Neural cell (in vitro differentiated cells): ENCODE measurements around the gene RERE. TPM values are rescaled to one million over a fixed set of nuclear protein-coding genes. Genes with fewer than 3 reads are reported as not detected.

Experiments
- H2AFZ ChIP-seq: fragments of 200-600, 300-800 bp; sonication (generic), shearing (Covaris generic); 2 replicates; pipeline ENCODE4 v1.6.0; 2014; ENCODE audit warnings: low read depth, mild to moderate bottlenecking, antibody characterized with exemption, low read length, moderate library complexity
- H3F3A ChIP-seq: fragments of 200-600 bp; shearing (Covaris generic); 2 replicates; pipeline ENCODE4 v1.6.1; 2016; ENCODE audit warnings: mild to moderate bottlenecking, moderate library complexity, mixed read lengths, antibody characterized with exemption, low read length; ENCODE audit not compliant: insufficient read depth, poor library complexity, severe bottlenecking
- H3K27ac ChIP-seq: fragments of 200-600, 300-800 bp; sonication (generic), shearing (Covaris generic); 2 replicates; pipeline ENCODE4 v1.5.1; 2014; ENCODE audit warnings: mild to moderate bottlenecking, low read length, moderate library complexity
- H3K27me3 ChIP-seq: fragments of 300-800, 200-600 bp; sonication (generic), shearing (Covaris generic); 2 replicates; pipeline ENCODE4 v1.6.0; 2014; ENCODE audit warnings: mild to moderate bottlenecking, low read depth, low read length, moderate library complexity; ENCODE audit not compliant: insufficient read depth
- H3K36me3 ChIP-seq: fragments of 300-800, 200-600 bp; sonication (generic), shearing (Covaris generic); 2 replicates; pipeline ENCODE4 v1.5.1; 2014; ENCODE audit warnings: mild to moderate bottlenecking, antibody characterized with exemption, low read length, moderate library complexity; ENCODE audit not compliant: insufficient read depth
- H3K4me2 ChIP-seq: fragments of 300-800, 200-600 bp; sonication (generic), shearing (Covaris generic); 2 replicates; pipeline ENCODE4 v1.6.0; 2014; ENCODE audit warnings: mild to moderate bottlenecking, low read length
- H3K4me3 ChIP-seq: fragments of 300-800, 200-600 bp; sonication (generic), shearing (Covaris generic); 2 replicates; pipeline ENCODE4 v1.5.1; 2014; ENCODE audit warnings: mild to moderate bottlenecking, low read length, moderate library complexity
- H3K79me2 ChIP-seq: fragments of 200-600 bp; shearing (Covaris generic); replicated peaks from 2 replicates; pipeline ENCODE4 v1.6.0; 2014; ENCODE audit warnings: mild to moderate bottlenecking, low read length, moderate library complexity; ENCODE audit not compliant: insufficient read depth
- H3K9ac ChIP-seq: fragments of 300-800, 200-600 bp; sonication (generic), shearing (Covaris generic); 2 replicates; pipeline ENCODE4 v1.6.1; 2016; ENCODE audit warnings: mild to moderate bottlenecking, low read length, mixed read lengths
- H3K9me2 ChIP-seq: fragments of 200-600 bp; shearing (Covaris generic); 2 replicates; pipeline ENCODE4 v1.6.1; 2016; ENCODE audit warnings: mild to moderate bottlenecking, low read length, mixed read lengths; ENCODE audit not compliant: insufficient read depth
- H3K9me3 ChIP-seq: fragments of 200-600, 300-800 bp; sonication (generic), shearing (Covaris generic); 2 replicates; pipeline ENCODE4 v1.6.1; 2016; ENCODE audit warnings: mild to moderate bottlenecking, mixed run types, low read length, moderate library complexity, mixed read lengths
- H4K20me1 ChIP-seq: fragments of 200-600 bp; shearing (Covaris generic); 2 replicates; pipeline ENCODE4 v1.6.1; 2016; ENCODE audit warnings: mild to moderate bottlenecking, mixed run types; ENCODE audit not compliant: insufficient read depth
- EP300 ChIP-seq: fragments of 450-650 bp; conservative IDR thresholded peaks from 2 replicates; pipeline ENCODE4 v1.6.1; 2014; ENCODE audit warnings: antibody characterized with exemption, mild to moderate bottlenecking, moderate library complexity; ENCODE audit not compliant: poor library complexity, severe bottlenecking
- EZH2 ChIP-seq: fragments of 200-600, 300-800 bp; shearing (Covaris generic), sonication (generic); IDR thresholded peaks from 2 replicates; pipeline ENCODE4 v1.6.1; 2014; ENCODE audit warnings: antibody characterized with exemption, low read length, borderline replicate concordance, mild to moderate bottlenecking; ENCODE audit not compliant: insufficient read depth, poor library complexity, severe bottlenecking
- MXI1 ChIP-seq: fragments of 450-650 bp; conservative IDR thresholded peaks from 2 replicates; pipeline ENCODE4 v1.6.1; 2014; ENCODE audit warnings: antibody characterized with exemption, mild to moderate bottlenecking; ENCODE audit not compliant: poor library complexity, severe bottlenecking
- POLR2AphosphoS5 ChIP-seq: IDR thresholded peaks from 2 replicates; pipeline ENCODE4 v1.6.1; 2012
- RAD21 ChIP-seq: fragments of 450-650 bp; conservative IDR thresholded peaks from 2 replicates; pipeline ENCODE4 v1.6.1; 2014; ENCODE audit warnings: antibody characterized with exemption, mild to moderate bottlenecking, moderate library complexity
- SMC3 ChIP-seq: fragments of 450-650 bp; conservative IDR thresholded peaks from 2 replicates; pipeline ENCODE4 v1.6.1; 2014; ENCODE audit warnings: antibody characterized with exemption, mild to moderate bottlenecking, moderate library complexity; ENCODE audit not compliant: poor library complexity
- TAF1 ChIP-seq: IDR thresholded peaks from 2 replicates; pipeline ENCODE4 v1.6.1; 2012; ENCODE audit warnings: low read depth
- polyA plus RNA-seq: library from polyadenylated mRNA; depleted of rRNA; stranded (reverse); fragments of >200 nt; gene quantifications from 2 replicates; pipeline ENCODE4 v1.2.3, GENCODE V29; 2014
- TF ChIP-seq, protein P1 (sequence below): IDR thresholded peaks from 2 replicates; pipeline ENCODE4 v1.6.1; 2012; ENCODE audit warnings: borderline replicate concordance
- TF ChIP-seq, protein P2 (sequence below): fragments of 450-650 bp; IDR thresholded peaks from 2 replicates; pipeline ENCODE4 v1.5.1; 2014; ENCODE audit warnings: antibody characterized with exemption, mild to moderate bottlenecking, moderate library complexity; ENCODE audit not compliant: poor library complexity, severe bottlenecking

The RERE gene
- polyA plus RNA-seq, 1 donor from 2014 or later, result 21.0 TPM

DNA sequence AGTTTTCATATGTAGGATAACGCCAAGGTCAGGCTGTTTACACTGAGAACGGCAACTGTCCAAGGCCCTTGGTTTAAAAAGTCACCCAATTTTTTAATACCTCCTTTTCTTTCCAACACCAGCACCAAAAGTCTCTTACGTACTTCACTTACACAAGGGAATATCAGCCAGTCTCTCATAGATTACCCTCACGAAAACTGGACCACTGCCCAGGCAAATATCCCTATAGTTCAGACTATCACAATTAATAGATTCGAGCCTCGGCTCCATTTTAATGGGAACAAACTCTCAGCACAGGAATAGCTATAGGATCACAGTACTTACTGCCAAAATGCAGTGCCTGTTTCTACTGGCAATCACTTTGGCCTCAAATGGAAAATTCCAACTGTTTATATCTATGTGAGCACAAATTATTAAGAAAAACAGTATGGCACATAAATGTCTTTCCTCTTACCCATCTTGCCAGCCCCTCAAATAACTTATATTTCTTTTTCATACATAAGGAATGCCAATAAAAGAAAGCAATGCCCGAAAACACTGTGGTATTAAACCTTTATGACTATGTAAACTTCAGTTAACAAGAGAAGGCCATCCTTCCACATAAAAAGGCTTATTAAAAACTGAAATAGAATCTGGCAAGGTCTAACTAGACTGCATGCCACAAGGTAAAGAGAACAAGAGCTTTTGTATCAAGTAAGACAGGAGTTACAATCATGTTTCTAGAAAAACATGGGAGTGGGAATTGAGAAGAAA lies 401.7 kb downstream of the RERE start:
- no peaks in the 10 kb centered on the region for H3F3A ChIP-seq
- no peak overlapping the region for H3K27ac ChIP-seq

DNA sequence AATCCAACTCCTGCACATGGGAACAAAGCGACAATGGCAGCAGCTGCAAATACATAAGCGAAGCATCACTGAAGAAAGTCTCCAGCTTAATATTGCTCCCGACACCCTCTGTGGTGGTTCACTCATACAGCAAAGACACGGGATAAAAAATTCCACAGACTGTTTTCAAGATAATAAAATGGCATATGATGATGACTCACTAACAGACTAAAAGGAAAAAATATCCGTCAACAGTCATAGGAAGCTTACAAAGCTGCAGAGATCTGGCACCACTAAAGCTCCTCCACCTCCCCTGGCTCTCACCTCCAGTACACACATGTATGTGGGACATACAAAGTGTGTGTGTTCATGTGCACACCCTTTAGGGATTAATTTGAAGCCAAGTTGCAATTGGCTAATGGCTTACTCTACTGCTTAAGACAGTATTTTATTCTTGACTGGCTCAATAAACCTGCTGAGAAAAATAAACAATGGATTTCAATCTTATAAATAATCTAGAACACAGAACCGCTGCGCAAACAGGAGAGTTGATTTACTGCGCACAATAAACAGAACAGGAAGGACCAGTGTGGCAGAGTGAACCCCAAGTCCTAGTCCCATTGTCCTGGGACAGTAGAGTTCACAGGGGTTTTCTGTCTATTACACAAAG lies 405.1 kb downstream of the RERE start:
- Histone ChIP-seq H4K20me1 (peaks cover 4% of the 10 kb centered on the region), H3K4me2 (no peak overlapping the region), H3K9ac (no peak overlapping the region), H2AFZ (no peak overlapping the region), H3K79me2 (peaks cover 31% of the 10 kb centered on the region), H3K9me3 (no peaks in the 10 kb centered on the region), H3K4me3 (no peak overlapping the region), H3K9me2 (no peaks in the 10 kb centered on the region), H3K36me3 (no peaks in the 10 kb centered on the region), H3F3A (no peaks in the 10 kb centered on the region), H3K27ac (no peak overlapping the region), H3K27me3 (no peaks in the 10 kb centered on the region)
- TF ChIP-seq TAF1 (no peak), SMC3 (no peak), EP300 (no peak), RAD21 (no peak), EZH2 (no peak), MXI1 (no peak)

More for the DNA sequence above, 401.7 kb downstream of the RERE start:
- peaks cover 5% of the 10 kb centered on the region for H3K36me3 ChIP-seq
- peaks cover 47% of the 10 kb centered on the region for H3K79me2 ChIP-seq
- peaks cover 17% of the 10 kb centered on the region for H4K20me1 ChIP-seq
- no peak overlapping the region for H3K4me3 ChIP-seq
- H2AFZ ChIP-seq, result no peak overlapping the region
- H3K9me3 ChIP-seq, result no peaks in the 10 kb centered on the region
- TF ChIP-seq, protein P1, sequence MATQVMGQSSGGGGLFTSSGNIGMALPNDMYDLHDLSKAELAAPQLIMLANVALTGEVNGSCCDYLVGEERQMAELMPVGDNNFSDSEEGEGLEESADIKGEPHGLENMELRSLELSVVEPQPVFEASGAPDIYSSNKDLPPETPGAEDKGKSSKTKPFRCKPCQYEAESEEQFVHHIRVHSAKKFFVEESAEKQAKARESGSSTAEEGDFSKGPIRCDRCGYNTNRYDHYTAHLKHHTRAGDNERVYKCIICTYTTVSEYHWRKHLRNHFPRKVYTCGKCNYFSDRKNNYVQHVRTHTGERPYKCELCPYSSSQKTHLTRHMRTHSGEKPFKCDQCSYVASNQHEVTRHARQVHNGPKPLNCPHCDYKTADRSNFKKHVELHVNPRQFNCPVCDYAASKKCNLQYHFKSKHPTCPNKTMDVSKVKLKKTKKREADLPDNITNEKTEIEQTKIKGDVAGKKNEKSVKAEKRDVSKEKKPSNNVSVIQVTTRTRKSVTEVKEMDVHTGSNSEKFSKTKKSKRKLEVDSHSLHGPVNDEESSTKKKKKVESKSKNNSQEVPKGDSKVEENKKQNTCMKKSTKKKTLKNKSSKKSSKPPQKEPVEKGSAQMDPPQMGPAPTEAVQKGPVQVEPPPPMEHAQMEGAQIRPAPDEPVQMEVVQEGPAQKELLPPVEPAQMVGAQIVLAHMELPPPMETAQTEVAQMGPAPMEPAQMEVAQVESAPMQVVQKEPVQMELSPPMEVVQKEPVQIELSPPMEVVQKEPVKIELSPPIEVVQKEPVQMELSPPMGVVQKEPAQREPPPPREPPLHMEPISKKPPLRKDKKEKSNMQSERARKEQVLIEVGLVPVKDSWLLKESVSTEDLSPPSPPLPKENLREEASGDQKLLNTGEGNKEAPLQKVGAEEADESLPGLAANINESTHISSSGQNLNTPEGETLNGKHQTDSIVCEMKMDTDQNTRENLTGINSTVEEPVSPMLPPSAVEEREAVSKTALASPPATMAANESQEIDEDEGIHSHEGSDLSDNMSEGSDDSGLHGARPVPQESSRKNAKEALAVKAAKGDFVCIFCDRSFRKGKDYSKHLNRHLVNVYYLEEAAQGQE, result no peak
- TF ChIP-seq, protein P2, sequence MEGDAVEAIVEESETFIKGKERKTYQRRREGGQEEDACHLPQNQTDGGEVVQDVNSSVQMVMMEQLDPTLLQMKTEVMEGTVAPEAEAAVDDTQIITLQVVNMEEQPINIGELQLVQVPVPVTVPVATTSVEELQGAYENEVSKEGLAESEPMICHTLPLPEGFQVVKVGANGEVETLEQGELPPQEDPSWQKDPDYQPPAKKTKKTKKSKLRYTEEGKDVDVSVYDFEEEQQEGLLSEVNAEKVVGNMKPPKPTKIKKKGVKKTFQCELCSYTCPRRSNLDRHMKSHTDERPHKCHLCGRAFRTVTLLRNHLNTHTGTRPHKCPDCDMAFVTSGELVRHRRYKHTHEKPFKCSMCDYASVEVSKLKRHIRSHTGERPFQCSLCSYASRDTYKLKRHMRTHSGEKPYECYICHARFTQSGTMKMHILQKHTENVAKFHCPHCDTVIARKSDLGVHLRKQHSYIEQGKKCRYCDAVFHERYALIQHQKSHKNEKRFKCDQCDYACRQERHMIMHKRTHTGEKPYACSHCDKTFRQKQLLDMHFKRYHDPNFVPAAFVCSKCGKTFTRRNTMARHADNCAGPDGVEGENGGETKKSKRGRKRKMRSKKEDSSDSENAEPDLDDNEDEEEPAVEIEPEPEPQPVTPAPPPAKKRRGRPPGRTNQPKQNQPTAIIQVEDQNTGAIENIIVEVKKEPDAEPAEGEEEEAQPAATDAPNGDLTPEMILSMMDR, result no peak
- TF ChIP-seq MXI1 (no peak), RAD21 (no peak), EP300 (no peak), POLR2AphosphoS5 (no peak), SMC3 (no peak), EZH2 (no peak), TAF1 (no peak)
- H3K9ac ChIP-seq, result no peak overlapping the region
- no peaks in the 10 kb centered on the region for H3K27me3 ChIP-seq
- H3K4me2 ChIP-seq, result no peak overlapping the region
- no peaks in the 10 kb centered on the region for H3K9me2 ChIP-seq
